A549 (cell line): ENCODE results near the gene DUS4L. TPM values are rescaled to one million over a fixed set of nuclear protein-coding genes. Genes with fewer than 3 reads are reported as not detected.

ENCODE experiments used
- ATAC-seq, 2 experiments: fragments of 200-7000 bp in 1 of 2; fragments of >200 bp in 1 of 2; cut with Nextera tagmentation in 1 of 2; cut with Tn5 transposase in 1 of 2; 3 replicates each; pipeline versions ENCODE4 v1.8.0 to v1.9.1; 2018 to 2020; ENCODE audit warnings: mild to moderate bottlenecking in 1 of 2, moderate library complexity in 1 of 2
- CTCF ChIA-PET: fragments of 300-600 bp; sonication (Branson Sonifier 250); formaldehyde crosslinking; extraction: SDS; loops from one replicate; lab custom pipeline; 2021; ENCODE audit warnings: antibody characterized with exemption, inconsistent platforms; lab: Yijun Ruan, JAX
- POLR2A ChIA-PET: fragments of 350-600 bp; formaldehyde crosslinking; extraction: SDS; loops from one replicate; lab custom pipeline; 2021; ENCODE audit warnings: antibody characterized with exemption, inconsistent platforms; lab: Yijun Ruan, JAX
- DNase-seq, 2 experiments: peaks; one replicate each; pipeline versions ENCODE4 v3.0.0 to v3.0.0-alpha.2; 2011 to 2016; ENCODE audit warnings: low read depth in 1 of 2, low spot score in 1 of 2
- FAIRE-seq: peaks from 2 replicates; lab custom pipeline; 2011; peaks lifted over from hg19 to GRCh38; lab: Jason Lieb, UNC
- H3K27ac ChIP-seq, 2 experiments: fragments of >200 bp; sonication (Bioruptor Twin); formaldehyde crosslinking; 3 replicates each; pipeline ENCODE4 v1.5.1; 2016 to 2017
- H3K4me1 ChIP-seq: fragments of >200 bp; sonication (Bioruptor Twin); formaldehyde crosslinking; 3 replicates; pipeline ENCODE4 v1.6.1; 2016
- H3K4me2 ChIP-seq: fragments of >200 bp; sonication (Bioruptor Twin); formaldehyde crosslinking; 3 replicates; pipeline ENCODE4 v1.6.1; 2016
- H3K4me3 ChIP-seq: fragments of >200 bp; sonication (Bioruptor Twin); formaldehyde crosslinking; 3 replicates; pipeline ENCODE4 v1.5.1; 2016
- H3K9me3 ChIP-seq: fragments of >200 bp; sonication (Bioruptor Twin); formaldehyde crosslinking; 3 replicates; pipeline ENCODE4 v1.6.1; 2016
- CTCF ChIP-seq: fragments of >200 bp; sonication (Bioruptor Twin); formaldehyde crosslinking; IDR thresholded peaks from 3 replicates; pipeline ENCODE4 v1.5.1; 2016
- E2F6 ChIP-seq: IDR thresholded peaks from 2 replicates; pipeline ENCODE4 v1.6.1; 2012; ENCODE audit warnings: low read depth, borderline replicate concordance
- HES2 ChIP-seq: fragments of >200 bp; sonication (Bioruptor Twin); formaldehyde crosslinking; IDR thresholded peaks from 2 replicates; pipeline ENCODE4 v1.6.1; 2016
- HMGXB4 ChIP-seq: fragments of 250-450 bp; sonication (Bioruptor Pico); IDR thresholded peaks from 2 replicates; pipeline ENCODE4 v1.5.0; 2021; ENCODE audit warnings: mild to moderate bottlenecking, moderate library complexity, borderline replicate concordance
- HOXB13 ChIP-seq: fragments of 250-450 bp; sonication (Bioruptor Pico); IDR thresholded peaks from 2 replicates; pipeline ENCODE4 v1.5.0; 2020; ENCODE audit warnings: low read depth, mild to moderate bottlenecking, moderate library complexity
- JUNB ChIP-seq: fragments of >200 bp; sonication (Bioruptor Twin); formaldehyde crosslinking; IDR thresholded peaks from 2 replicates; pipeline ENCODE4 v1.6.1; 2016
- KDM1A ChIP-seq: fragments of 200-600 bp; sonication (generic); IDR thresholded peaks from 2 replicates; pipeline ENCODE4 v1.6.1; 2016; ENCODE audit warnings: low read depth, mild to moderate bottlenecking
- KDM5A ChIP-seq: fragments of 200-600 bp; sonication (generic); IDR thresholded peaks from 2 replicates; pipeline ENCODE4 v1.6.1; 2016; ENCODE audit warnings: antibody characterized with exemption, mild to moderate bottlenecking
- NPAS2 ChIP-seq: fragments of 250-450 bp; sonication (Bioruptor Pico); IDR thresholded peaks from 2 replicates; pipeline ENCODE4 v1.8.0; 2022; ENCODE audit warnings: mild to moderate bottlenecking, moderate library complexity, borderline replicate concordance
- PBX3 ChIP-seq: IDR thresholded peaks from 2 replicates; pipeline ENCODE4 v1.6.1; 2012
- POLR2AphosphoS2 ChIP-seq: conservative IDR thresholded peaks from 2 replicates; pipeline ENCODE4 v1.6.1; 2012; ENCODE audit warnings: low read length, improper control_type of control experiment, inconsistent platforms
- RAD21 ChIP-seq, 2 experiments: fragments of >200 bp in 1 of 2; sonication (Bioruptor Twin) in 1 of 2; formaldehyde crosslinking in 1 of 2; IDR thresholded peaks in 1 of 2; conservative IDR thresholded peaks in 1 of 2; 2 replicates in 1 of 2; 3 replicates in 1 of 2; pipeline ENCODE4 v1.6.1; 2012 to 2018; ENCODE audit warnings: inconsistent platforms in 1 of 2
- RARB ChIP-seq: fragments of 250-450 bp; sonication (Bioruptor Pico); IDR thresholded peaks from 2 replicates; pipeline ENCODE4 v1.8.0; 2021; ENCODE audit warnings: mild to moderate bottlenecking, moderate library complexity
- RCOR1 ChIP-seq: fragments of 150-350 bp; IDR thresholded peaks from 2 replicates; pipeline ENCODE4 v1.6.1; 2014; ENCODE audit warnings: antibody characterized with exemption, low read length, low read depth
- SREBF2 ChIP-seq: fragments of 450-650 bp; IDR thresholded peaks from 2 replicates; pipeline ENCODE4 v1.6.1; 2014; ENCODE audit warnings: mild to moderate bottlenecking, moderate library complexity
- TFCP2L1 ChIP-seq: fragments of 250-450 bp; sonication (Bioruptor Pico); IDR thresholded peaks from 2 replicates; pipeline ENCODE4 v1.5.0; 2021; ENCODE audit warnings: mild to moderate bottlenecking
- USF2 ChIP-seq: fragments of 450-650 bp; IDR thresholded peaks from 2 replicates; pipeline ENCODE4 v1.6.1; 2014; ENCODE audit warnings: antibody characterized with exemption
- WGBS: methylation state at CpG from one replicate; pipeline ENCODE4 v1.1.6; 2017; ENCODE audit errors: missing lambda C conversion rate; 5-methylcytosine and 5-hydroxymethylcytosine counted together
- polyA plus RNA-seq, 4 experiments: library from polyadenylated mRNA; depleted of rRNA in 3 of 4; stranded (reverse); fragments of >200 nt; fragmentation: RNase III in 1 of 4; extraction: RNeasy Plus Mini Kit Qiagen cat#74134 plus additional on column Dnase treatment in 1 of 4; gene quantifications; 2 replicates in 3 of 4; 3 replicates in 1 of 4; pipeline ENCODE4 v1.2.3, GENCODE V29; 2011 to 2017

The DUS4L gene
- polyA plus RNA-seq, 2 of the 4 experiments (the other 2 are of a cell fraction): 10.1 to 17.4 TPM

- Histone ChIP-seq H3K9me3 (no peaks in the 10 kb centered on the region), H3K4me3 (no peak overlapping the region), H3K4me2 (no peak overlapping the region), H3K27ac (no peak overlapping the region), H3K4me1 (no peaks in the 10 kb centered on the region)
- DNase-seq (no peak), FAIRE-seq (no peak), ATAC-seq (no peak)
- 91% methylated on average over 4 of the region's 4 CpGs for WGBS
- TF ChIP-seq JUNB (no peak), NPAS2 (CRISPR knock-in tag) (no peak), USF2 (no peak), HOXB13 (CRISPR knock-in tag) (no peak), SREBF2 (no peak), TFCP2L1 (CRISPR knock-in tag) (no peak), KDM5A (no peak), PBX3 (no peak), POLR2AphosphoS2 (no peak), HES2 (no peak), RAD21 (conservative IDR thresholded peaks at IDR 0.05 in 1 of 2, IDR thresholded peaks at IDR 0.05 in 1 of 2) (no peak), RCOR1 (no peak), HMGXB4 (CRISPR knock-in tag) (no peak), KDM1A (no peak)
- ChIA-PET POLR2A (interaction anchor here (1.0 kb wide), 1 partner anchor 15 kb away, joined by 4 read pairs; no protein-coding TSS in a partner anchor), CTCF (interaction anchor here (1.0 kb wide), 1 partner anchor 10 kb away, joined by 3 read pairs; no protein-coding TSS in a partner anchor)
These were observed 46.1 kb downstream of the DUS4L start for GRCh38 chr7:107609811-107610261.

GRCh38 chr7:107610323-107610722, 46.6 kb downstream of the DUS4L start:
- ChIA-PET CTCF (no interaction called here), POLR2A (no interaction called here)
- no peaks in the 10 kb centered on the region for H3K4me1 ChIP-seq
- no peak for ATAC-seq
- H3K4me2 ChIP-seq: no peak overlapping the region
- no peaks in the 10 kb centered on the region for H3K9me3 ChIP-seq
- H3K27ac ChIP-seq: no peak overlapping the region
- no peak for FAIRE-seq
- TF ChIP-seq CTCF (no peak), E2F6 (no peak), RARB (CRISPR knock-in tag) (no peak), RCOR1 (no peak)
- no peak for DNase-seq
- 90% methylated on average over 1 of the region's 1 CpG for WGBS
- H3K4me3 ChIP-seq: no peak overlapping the region
